Calu3 (cell line): ENCODE measurements around the gene LYVE1. TPM values are rescaled to one million over a fixed set of nuclear protein-coding genes. Genes with fewer than 3 reads are reported as not detected.

Experiments used
- BruUV-seq: library from RNA; stranded (reverse); fragments of 400-500 nt; replicated peaks from 2 replicates; lab custom pipeline; 2021; lab: Mats Ljungman, UMichigan
- CTCF ChIA-PET: fragments of 300-600 bp; sonication (Branson Sonifier 250); formaldehyde crosslinking; loops from one replicate; lab custom pipeline; 2022; ENCODE audit warnings: antibody characterized with exemption; lab: Charles Lee
- DNase-seq: peaks from one replicate; pipeline ENCODE4 v3.0.0; 2022
- H3K27ac Mint-ChIP-seq: one replicate; pipeline ENCODE4 v1.8.0; 2022; ENCODE audit warnings: mixed read lengths; ENCODE audit not compliant: unreplicated experiment
- H3K27me3 Mint-ChIP-seq: one replicate; pipeline ENCODE4 v1.8.0; 2022; ENCODE audit warnings: mixed read lengths; ENCODE audit not compliant: unreplicated experiment
- H3K36me3 Mint-ChIP-seq: one replicate; pipeline ENCODE4 v1.8.0; 2022; ENCODE audit warnings: mild to moderate bottlenecking, moderate library complexity, mixed read lengths; ENCODE audit not compliant: insufficient read depth, unreplicated experiment
- H3K4me1 Mint-ChIP-seq: one replicate; pipeline ENCODE4 v1.8.0; 2022; ENCODE audit warnings: mild to moderate bottlenecking, low read depth, mixed read lengths; ENCODE audit not compliant: unreplicated experiment
- H3K4me3 Mint-ChIP-seq: one replicate; pipeline ENCODE4 v1.8.0; 2022; ENCODE audit warnings: mild to moderate bottlenecking, low read depth, moderate library complexity, mixed read lengths; ENCODE audit not compliant: unreplicated experiment
- H3K9me3 Mint-ChIP-seq: one replicate; pipeline ENCODE4 v1.8.0; 2022; ENCODE audit warnings: low read depth, mixed read lengths; ENCODE audit not compliant: unreplicated experiment
- intact Hi-C: fragments of 100-400 bp; cut with micrococcal nuclease; formaldehyde crosslinking; loops from one replicate; pipeline ENCODE4 v1.10.0; 2022; ENCODE audit not compliant: unreplicated experiment
- total RNA-seq: library from RNA; stranded (reverse); gene quantifications from 2 replicates; pipeline ENCODE4 v1.2.3, GENCODE V29; 2022
- TF ChIP-seq, protein P1 (sequence below): fragments of 200-600 bp; IDR thresholded peaks from one replicate; pipeline ENCODE4 v1.8.0; 2022; ENCODE audit warnings: antibody characterized with exemption; ENCODE audit not compliant: unreplicated experiment

The LYVE1 gene
- total RNA-seq, 1 experiment from 2014 or later, result not detected

DNA sequence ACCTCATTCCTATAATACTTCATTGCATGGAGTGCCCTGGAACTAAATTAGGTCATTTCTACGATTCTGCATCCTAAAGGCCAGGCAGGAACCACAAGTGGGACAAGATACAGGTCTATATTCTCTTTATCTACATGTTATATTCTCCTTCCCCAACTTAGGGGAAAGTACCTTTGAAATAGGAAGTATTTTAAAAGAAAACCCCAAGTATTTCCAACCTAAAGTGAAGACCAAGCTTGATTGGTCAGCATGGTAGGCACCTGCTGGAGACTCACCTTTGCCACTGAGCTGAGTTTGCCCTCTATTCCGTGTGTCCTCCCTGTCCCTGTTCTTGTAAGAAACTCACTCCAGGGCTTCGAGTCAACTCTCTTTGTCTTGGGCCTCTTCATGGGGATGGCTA is 11.2 kb upstream of the LYVE1 start:
- CTCF ChIA-PET, result no interaction called here
- TF ChIP-seq, protein P1, sequence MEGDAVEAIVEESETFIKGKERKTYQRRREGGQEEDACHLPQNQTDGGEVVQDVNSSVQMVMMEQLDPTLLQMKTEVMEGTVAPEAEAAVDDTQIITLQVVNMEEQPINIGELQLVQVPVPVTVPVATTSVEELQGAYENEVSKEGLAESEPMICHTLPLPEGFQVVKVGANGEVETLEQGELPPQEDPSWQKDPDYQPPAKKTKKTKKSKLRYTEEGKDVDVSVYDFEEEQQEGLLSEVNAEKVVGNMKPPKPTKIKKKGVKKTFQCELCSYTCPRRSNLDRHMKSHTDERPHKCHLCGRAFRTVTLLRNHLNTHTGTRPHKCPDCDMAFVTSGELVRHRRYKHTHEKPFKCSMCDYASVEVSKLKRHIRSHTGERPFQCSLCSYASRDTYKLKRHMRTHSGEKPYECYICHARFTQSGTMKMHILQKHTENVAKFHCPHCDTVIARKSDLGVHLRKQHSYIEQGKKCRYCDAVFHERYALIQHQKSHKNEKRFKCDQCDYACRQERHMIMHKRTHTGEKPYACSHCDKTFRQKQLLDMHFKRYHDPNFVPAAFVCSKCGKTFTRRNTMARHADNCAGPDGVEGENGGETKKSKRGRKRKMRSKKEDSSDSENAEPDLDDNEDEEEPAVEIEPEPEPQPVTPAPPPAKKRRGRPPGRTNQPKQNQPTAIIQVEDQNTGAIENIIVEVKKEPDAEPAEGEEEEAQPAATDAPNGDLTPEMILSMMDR, result no peak
- Mint-ChIP-seq H3K36me3 (no peaks in the 10 kb centered on the region), H3K4me1 (no peaks in the 10 kb centered on the region), H3K27ac (no peak overlapping the region), H3K27me3 (no peaks in the 10 kb centered on the region), H3K4me3 (no peak overlapping the region), H3K9me3 (no peaks in the 10 kb centered on the region)
- BruUV-seq, result no TSS peak
- no peak for DNase-seq
- intact Hi-C loops, result no loop called here

DNA sequence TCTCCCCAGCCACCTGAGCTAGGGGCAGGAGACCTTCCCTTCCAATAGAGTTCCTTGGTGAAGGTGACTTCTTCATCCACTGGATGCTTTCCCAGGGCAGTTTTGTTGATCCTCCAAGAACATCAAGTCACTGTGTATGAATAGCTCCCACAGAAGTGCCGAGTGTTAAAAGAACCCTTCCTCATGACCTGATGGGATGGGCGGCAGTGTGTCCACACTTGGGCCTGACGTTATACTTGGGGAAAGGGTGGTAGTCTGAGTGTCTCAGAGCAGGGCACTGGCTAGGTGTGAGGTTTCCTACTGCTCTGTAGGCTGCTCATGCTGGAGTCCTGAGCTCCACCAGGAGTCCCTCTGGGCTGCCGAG is 7.6 kb upstream of the LYVE1 start:
- no TSS peak for BruUV-seq
- Mint-ChIP-seq H3K4me3 (no peak overlapping the region), H3K27ac (no peak overlapping the region), H3K4me1 (no peaks in the 10 kb centered on the region), H3K9me3 (no peaks in the 10 kb centered on the region), H3K36me3 (no peaks in the 10 kb centered on the region), H3K27me3 (no peaks in the 10 kb centered on the region)
- CTCF ChIA-PET, result no interaction called here
- intact Hi-C loops, result no loop called here
- TF ChIP-seq, protein P1, result no peak
- DNase-seq, result no peak

DNA sequence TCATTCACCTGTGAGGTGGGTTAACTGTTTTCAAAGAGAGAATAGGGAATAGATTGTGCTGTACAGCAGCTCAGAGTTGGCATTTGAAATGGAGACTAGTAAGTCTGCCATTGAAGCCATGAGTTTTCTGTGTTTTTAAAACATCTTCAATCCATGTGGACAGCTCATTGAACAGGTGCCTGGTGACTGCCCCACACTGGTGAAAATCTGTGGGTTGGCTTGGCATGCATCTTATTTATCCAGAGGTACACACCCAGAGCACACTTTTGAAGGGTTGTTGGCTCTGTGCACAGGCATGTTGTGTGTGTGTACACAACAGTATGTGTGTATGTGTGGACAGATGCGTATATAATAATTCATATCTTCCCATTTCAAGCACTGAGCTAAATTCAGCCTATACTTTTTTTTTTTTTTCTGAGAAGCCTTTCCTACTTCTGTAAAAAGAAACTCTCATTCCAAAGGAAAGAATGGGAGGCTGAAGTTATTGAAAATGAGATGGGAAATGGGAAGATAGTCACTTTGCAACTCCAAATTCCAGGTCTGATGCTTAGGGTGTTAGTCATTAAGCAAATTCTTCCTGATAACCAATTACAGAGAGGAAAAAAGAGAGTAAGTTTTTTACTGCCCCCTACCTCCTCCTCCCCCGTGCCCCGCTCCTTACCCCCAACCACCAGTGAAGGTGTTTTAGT is 7.0 kb upstream of the LYVE1 start:
- TF ChIP-seq, protein P1, result no peak
- DNase-seq, result no peak
- Mint-ChIP-seq H3K9me3 (no peaks in the 10 kb centered on the region), H3K36me3 (no peaks in the 10 kb centered on the region), H3K4me3 (no peak overlapping the region), H3K27ac (no peak overlapping the region), H3K27me3 (no peaks in the 10 kb centered on the region), H3K4me1 (no peaks in the 10 kb centered on the region)
- CTCF ChIA-PET, result no interaction called here
- no TSS peak for BruUV-seq
- intact Hi-C loops, result no loop called here

DNA sequence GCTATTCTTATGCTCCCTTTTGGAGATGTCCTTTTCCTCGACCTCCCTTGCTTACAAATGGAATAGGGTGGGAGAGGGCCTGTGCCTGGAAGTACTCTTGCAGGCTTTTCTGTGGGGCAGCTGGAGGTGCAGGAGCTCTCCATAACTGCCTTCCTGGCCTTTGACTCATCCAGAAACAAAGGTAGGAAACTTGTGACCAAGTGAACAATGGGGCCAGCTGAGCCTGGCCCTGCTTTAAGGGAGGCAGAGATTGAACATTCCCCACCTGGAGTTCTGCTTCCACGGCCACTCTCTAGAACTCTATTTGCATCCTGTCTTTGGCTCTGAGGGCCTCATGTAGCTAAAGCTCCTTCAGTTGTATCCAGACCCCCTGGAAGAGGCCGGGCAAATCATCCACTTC is 5.1 kb upstream of the LYVE1 start:
- Mint-ChIP-seq H3K4me3 (no peak overlapping the region), H3K9me3 (no peaks in the 10 kb centered on the region), H3K36me3 (no peaks in the 10 kb centered on the region), H3K27me3 (no peaks in the 10 kb centered on the region), H3K4me1 (no peaks in the 10 kb centered on the region), H3K27ac (no peak overlapping the region)
- no TSS peak for BruUV-seq
- intact Hi-C loops, result no loop called here
- DNase-seq, result no peak
- TF ChIP-seq, protein P1, result no peak
- CTCF ChIA-PET, result no interaction called here
